Colonic mucosa (tissue), 4 donors: ENCODE data around the gene TMEM98. TPM values are rescaled to one million over a fixed set of nuclear protein-coding genes. Genes with fewer than 3 reads are reported as not detected.

ENCODE experiments used
- DNase-seq: peaks from one replicate; pipeline ENCODE4 v3.0.0-alpha.2; 2020
- H3K27ac ChIP-seq: fragments of 200-600 bp; one replicate; pipeline ENCODE4 v1.8.0; 2021
- H3K27me3 ChIP-seq: fragments of 200-600 bp; one replicate; pipeline ENCODE4 v1.8.0; 2021
- H3K36me3 ChIP-seq: fragments of 200-600 bp; one replicate; pipeline ENCODE4 v1.8.0; 2021
- H3K4me1 ChIP-seq: fragments of 200-600 bp; one replicate; pipeline ENCODE4 v1.8.0; 2021; ENCODE audit warnings: mild to moderate bottlenecking
- H3K4me3 ChIP-seq: fragments of 200-600 bp; one replicate; pipeline ENCODE4 v1.8.0; 2021
- H3K9ac ChIP-seq, 2 donors: one replicate each; pipeline ENCODE4 v1.7.0; 2013; ENCODE audit warnings: control low read depth in 2 of 2, low read depth in 2 of 2, low read length in 2 of 2
- H3K9me3 ChIP-seq: fragments of 200-600 bp; one replicate; pipeline ENCODE4 v1.8.0; 2021
- intact Hi-C: fragments of 100-400 bp; cut with DNase I; formaldehyde crosslinking; loops from one replicate; pipeline ENCODE4 v1.14.1; 2022
- total RNA-seq, 2 donors: library from RNA; stranded (reverse); fragmentation: NEBNext Ultra II Directional in 1 of 2; extraction: Animal tissue kit (Norgen Biotek cat#: 25700) in 1 of 2; gene quantifications; one replicate each; pipeline ENCODE4 v1.2.1, GENCODE V29; 2021
- TF ChIP-seq, protein P1 (sequence below): fragments of 200-600 bp; IDR thresholded peaks from one replicate; pipeline ENCODE4 v1.8.0; 2022; ENCODE audit warnings: antibody characterized with exemption, mild to moderate bottlenecking
- donor health status: healthy.
- donor health status: DM: no; HTN: no; CAD: no.
- donor health status: DM: no; HTN: no; CAD: no.

Gene TMEM98
- total RNA-seq, 2 donors from 2014 or later = 110 to 138 TPM

DNA sequence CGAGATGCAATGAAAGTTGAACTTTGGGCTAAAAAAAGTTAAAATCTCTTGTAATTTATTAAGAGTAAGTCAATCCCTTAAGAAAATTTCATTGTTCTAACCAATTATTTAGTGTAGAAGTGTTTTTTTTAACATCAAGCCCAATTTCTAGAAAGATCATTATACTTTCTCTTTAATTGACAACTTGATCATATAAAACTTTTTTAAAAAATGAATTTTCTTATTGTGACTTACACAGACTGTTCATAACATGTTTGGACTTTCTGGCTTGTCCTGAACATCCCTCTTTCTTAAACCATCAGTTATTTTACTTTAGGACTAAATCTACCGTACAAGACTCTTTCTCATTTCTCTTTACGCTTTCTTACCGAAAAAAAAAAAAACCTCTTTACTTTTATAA lies 26.2 kb upstream of the TMEM98 start:
- TF ChIP-seq, protein P1, sequence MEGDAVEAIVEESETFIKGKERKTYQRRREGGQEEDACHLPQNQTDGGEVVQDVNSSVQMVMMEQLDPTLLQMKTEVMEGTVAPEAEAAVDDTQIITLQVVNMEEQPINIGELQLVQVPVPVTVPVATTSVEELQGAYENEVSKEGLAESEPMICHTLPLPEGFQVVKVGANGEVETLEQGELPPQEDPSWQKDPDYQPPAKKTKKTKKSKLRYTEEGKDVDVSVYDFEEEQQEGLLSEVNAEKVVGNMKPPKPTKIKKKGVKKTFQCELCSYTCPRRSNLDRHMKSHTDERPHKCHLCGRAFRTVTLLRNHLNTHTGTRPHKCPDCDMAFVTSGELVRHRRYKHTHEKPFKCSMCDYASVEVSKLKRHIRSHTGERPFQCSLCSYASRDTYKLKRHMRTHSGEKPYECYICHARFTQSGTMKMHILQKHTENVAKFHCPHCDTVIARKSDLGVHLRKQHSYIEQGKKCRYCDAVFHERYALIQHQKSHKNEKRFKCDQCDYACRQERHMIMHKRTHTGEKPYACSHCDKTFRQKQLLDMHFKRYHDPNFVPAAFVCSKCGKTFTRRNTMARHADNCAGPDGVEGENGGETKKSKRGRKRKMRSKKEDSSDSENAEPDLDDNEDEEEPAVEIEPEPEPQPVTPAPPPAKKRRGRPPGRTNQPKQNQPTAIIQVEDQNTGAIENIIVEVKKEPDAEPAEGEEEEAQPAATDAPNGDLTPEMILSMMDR = no peak
- H3K4me1 ChIP-seq = no peaks in the 10 kb centered on the region
- no peaks in the 10 kb centered on the region for H3K9me3 ChIP-seq
- H3K27ac ChIP-seq = no peak overlapping the region
- no peak overlapping the region for H3K4me3 ChIP-seq
- intact Hi-C loops = no loop called here
- DNase-seq = no peak
- H3K9ac ChIP-seq = no peak overlapping the region
- H3K27me3 ChIP-seq = no peaks in the 10 kb centered on the region
- no peaks in the 10 kb centered on the region for H3K36me3 ChIP-seq

DNA sequence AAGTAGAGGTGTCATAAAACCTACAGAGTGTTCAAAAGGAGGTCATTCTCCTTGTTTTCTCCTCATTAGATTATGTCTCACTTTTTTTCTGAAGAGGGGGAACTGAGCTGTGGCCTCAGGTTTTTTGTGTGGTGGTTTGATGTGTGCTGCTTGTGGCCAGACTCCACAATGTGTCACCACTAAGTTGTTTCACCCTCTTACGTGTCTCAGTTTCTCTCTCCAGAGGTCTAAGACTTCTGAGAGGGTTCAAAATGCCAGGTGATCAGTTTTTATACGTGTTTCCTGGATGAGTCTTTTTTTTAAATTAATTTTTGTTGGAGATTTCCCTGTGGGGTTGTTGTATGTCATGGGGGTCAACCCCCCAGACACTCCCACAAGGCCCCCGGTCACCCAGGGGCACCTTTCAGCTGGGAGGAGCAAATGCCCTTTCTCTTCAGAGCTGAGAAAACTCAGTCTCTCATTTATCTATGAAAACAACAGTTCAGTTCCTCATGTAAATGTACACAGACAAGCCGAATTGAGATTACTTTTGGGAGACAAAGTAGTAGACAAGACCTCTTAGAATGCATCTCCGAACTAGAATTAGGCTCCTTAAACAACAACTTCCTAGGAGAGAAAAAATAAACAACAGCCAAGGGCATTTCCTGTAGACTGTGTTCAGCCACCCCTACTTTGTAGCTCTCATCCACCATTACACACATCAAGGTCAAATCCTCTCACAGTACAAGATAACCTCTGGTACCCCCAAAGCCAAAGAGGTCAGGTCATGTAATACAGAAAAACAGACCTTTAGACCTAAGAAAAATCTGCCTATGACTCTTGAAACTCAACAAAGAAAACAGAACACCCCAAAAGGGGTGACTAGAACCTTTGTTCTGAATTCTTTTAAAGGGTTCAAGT lies 23.9 kb upstream of the TMEM98 start:
- Histone ChIP-seq H3K9ac (no peak overlapping the region), H3K27me3 (no peaks in the 10 kb centered on the region), H3K27ac (no peak overlapping the region), H3K4me1 (no peaks in the 10 kb centered on the region), H3K36me3 (no peaks in the 10 kb centered on the region), H3K9me3 (no peaks in the 10 kb centered on the region), H3K4me3 (no peak overlapping the region)
- TF ChIP-seq, protein P1 = no peak
- peak; percentile 15 for DNase-seq
- intact Hi-C loops = no loop called here

DNA sequence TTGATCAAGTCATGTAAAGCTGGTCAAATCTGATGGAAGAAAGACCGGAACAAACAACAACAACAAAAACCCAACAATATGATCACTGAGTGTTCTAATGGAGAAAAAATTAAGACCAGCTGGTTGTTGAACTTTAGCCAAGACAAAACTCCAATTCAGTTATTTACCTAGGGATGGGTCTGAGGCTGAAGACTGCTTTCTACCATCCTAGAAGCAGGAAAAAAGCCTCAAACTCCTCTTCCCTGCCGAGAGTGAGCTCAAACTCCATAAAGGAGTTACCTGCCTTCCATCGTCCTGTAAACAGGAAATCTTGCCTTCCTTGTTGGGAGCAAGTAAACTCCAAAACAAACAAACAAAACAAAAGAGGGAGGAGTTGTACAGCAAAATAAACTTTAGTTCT lies 23.1 kb upstream of the TMEM98 start:
- Histone ChIP-seq H3K4me1 (peaks cover under 1% of the 10 kb centered on the region), H3K27me3 (no peaks in the 10 kb centered on the region), H3K9me3 (no peaks in the 10 kb centered on the region), H3K9ac (no peak overlapping the region), H3K4me3 (no peak overlapping the region), H3K27ac (no peak overlapping the region), H3K36me3 (no peaks in the 10 kb centered on the region)
- TF ChIP-seq, protein P1 = no peak
- intact Hi-C loops = no loop called here
- peak; percentile 19 for DNase-seq

DNA sequence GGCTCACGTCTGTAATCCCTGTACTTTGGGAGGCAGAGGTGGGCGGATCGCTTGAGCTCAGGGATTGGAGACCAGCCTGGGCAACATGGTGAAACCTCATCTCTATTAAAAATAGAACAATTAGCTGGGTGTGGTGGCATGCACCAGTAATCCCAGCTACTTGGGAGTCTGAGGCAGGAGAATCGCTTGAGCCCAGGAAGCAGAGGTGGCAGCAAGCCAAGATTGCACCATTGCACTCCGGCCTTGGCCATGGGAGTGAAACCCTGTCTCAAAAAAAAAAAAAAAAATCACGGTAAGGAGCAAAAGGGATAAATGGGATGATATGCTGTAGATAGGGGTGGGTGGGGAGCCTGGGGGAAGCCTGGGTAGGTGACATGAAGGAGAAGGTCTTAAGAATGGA lies 20.4 kb upstream of the TMEM98 start:
- no peak overlapping the region for H3K9ac ChIP-seq
- intact Hi-C loops = no loop called here
- no peaks in the 10 kb centered on the region for H3K27me3 ChIP-seq
- H3K9me3 ChIP-seq = no peaks in the 10 kb centered on the region
- H3K4me1 ChIP-seq = peaks cover 18% of the 10 kb centered on the region
- TF ChIP-seq, protein P1 = no peak
- DNase-seq = peak; percentile 47
- no peak overlapping the region for H3K27ac ChIP-seq
- no peak overlapping the region for H3K4me3 ChIP-seq
- H3K36me3 ChIP-seq = no peaks in the 10 kb centered on the region

DNA sequence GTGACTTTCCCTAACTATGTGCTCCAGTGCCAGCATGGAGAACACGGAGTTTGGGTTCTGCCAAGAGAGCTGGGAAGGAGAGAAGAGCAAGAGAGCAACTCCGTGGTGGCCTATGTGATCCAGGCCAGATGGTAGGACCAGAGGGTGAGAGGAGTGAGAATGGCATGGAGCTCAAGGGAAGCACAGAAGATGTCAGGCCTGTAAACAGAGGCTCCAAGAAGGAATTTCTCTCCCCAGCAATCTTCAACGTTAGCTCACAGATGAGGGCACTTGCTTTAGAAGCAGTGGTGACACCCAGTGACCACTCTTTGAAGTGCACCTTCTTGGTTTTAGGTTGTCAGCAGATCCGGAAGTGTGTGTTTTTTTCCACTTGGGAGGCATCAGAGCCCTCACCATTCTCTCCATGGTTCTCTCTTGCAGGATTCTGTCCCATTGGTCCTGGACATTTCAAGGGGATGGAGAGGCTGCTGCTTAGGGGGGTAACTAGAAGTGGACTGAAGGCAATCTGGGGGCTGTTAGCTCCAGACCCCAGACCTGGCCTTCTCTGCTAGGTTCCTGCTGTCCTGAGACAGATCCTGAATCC lies 18.1 kb upstream of the TMEM98 start:
- H3K36me3 ChIP-seq = no peaks in the 10 kb centered on the region
- peaks cover 18% of the 10 kb centered on the region for H3K4me1 ChIP-seq
- peak; percentile 94 for DNase-seq
- peak overlapping the region; percentile 41 for H3K27ac ChIP-seq
- intact Hi-C loops = no loop called here
- H3K9me3 ChIP-seq = no peaks in the 10 kb centered on the region
- peak overlapping the region; percentile 56 to 65 for H3K9ac ChIP-seq
- H3K4me3 ChIP-seq = no peak overlapping the region
- TF ChIP-seq, protein P1 = peak; percentile 75
- H3K27me3 ChIP-seq = no peaks in the 10 kb centered on the region
